ENCODE data around the gene SLC24A5. TPM values are rescaled to one million over a fixed set of nuclear protein-coding genes. Genes with fewer than 3 reads are reported as not detected.

Gene SLC24A5
- total RNA-seq, 1 experiment from 2014 or later = not detected

DNA sequence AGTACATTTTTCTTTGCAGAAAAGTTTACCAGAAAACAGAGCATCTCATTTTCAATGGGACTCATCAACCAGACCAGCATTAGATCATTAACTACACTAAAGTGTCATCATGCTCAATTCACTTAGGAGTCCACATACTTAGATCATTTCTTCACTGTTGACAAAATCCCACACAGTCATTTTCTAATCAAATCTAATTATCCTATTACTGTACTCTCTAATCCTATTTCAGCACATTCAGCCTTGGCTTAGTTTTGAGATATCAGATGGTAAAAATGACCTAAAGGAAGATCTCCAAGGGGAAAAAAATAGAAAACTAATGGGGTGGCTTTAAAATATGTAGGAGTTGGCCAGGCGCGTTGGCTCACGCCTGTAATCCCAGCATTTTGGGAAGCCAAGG lies 65.5 kb downstream of the SLC24A5 start:
- Mint-ChIP-seq H3K9me3 (no peaks in the 10 kb centered on the region; a peak in 1 of 5 replicates), H3K36me3 (ENCODE audit: insufficient read depth in 1 of 3, low read depth in 3 of 3) (no peaks in the 10 kb centered on the region), H3K4me3 (no peak overlapping the region), H3K4me1 (peaks cover 7 to 8% of the 10 kb centered on the region in 2 experiments), H3K27me3 (ENCODE audit: low read depth) (no peaks in the 10 kb centered on the region), H3K27ac (no peak overlapping the region)
- Histone ChIP-seq H3K4me1 (ENCODE audit: insufficient read depth, low read length) (no peaks in the 10 kb centered on the region; the same call in 1 of the 2 replicates), H2BK120ac (ENCODE audit: low read depth, low read length, poor library complexity, severe bottlenecking) (no peak overlapping the region), H2AFZ (ENCODE audit: low read length) (no peak overlapping the region), H2BK5ac (ENCODE audit: insufficient read length, low read length) (no peak overlapping the region), H3K18ac (ENCODE audit: insufficient read length, low read depth, low read length) (no peak overlapping the region), H4K5ac (ENCODE audit: insufficient read length, low read depth, low read length) (no peak overlapping the region), H3K9me3 (ENCODE audit: control insufficient read depth, low read depth, low read length) (no peaks in the 10 kb centered on the region), H3K14ac (ENCODE audit: insufficient read depth, low read length) (no peak overlapping the region), H3K79me2 (ENCODE audit: insufficient read depth, low read length) (no peaks in the 10 kb centered on the region), H4K8ac (replicated peaks; ENCODE audit: insufficient read length, low read depth, low read length) (no peak overlapping the region), H3K23ac (ENCODE audit: insufficient read length, low read depth, low read length) (no peak overlapping the region), H3K56ac (ENCODE audit: insufficient read length, low read depth, low read length) (no peak overlapping the region), H4K20me1 (ENCODE audit: control insufficient read depth, insufficient read depth, insufficient read length) (no peaks in the 10 kb centered on the region), H4K91ac (ENCODE audit: insufficient read length, low read depth, low read length) (no peak overlapping the region), H3K23me2 (ENCODE audit: insufficient read length, low read depth, low read length, poor library complexity, severe bottlenecking) (peaks cover 4% of the 10 kb centered on the region), H2BK20ac (ENCODE audit: low read depth, low read length, poor library complexity, severe bottlenecking) (no peak overlapping the region), H2BK12ac (ENCODE audit: insufficient read length, low read depth, low read length) (no peak overlapping the region), H2BK15ac (ENCODE audit: low read depth, low read length) (no peak overlapping the region), H3K4ac (ENCODE audit: low read depth, low read length) (no peak overlapping the region), H3K27me3 (ENCODE audit: insufficient read depth, low read length) (no peaks in the 10 kb centered on the region), H3K4me2 (ENCODE audit: insufficient read depth, insufficient read length, low read length) (no peak overlapping the region), H3T11ph (ENCODE audit: low read length) (no peak overlapping the region), H3K27ac (ENCODE audit: insufficient read length, low read depth, low read length) (no peak overlapping the region), H2AK5ac (ENCODE audit: insufficient read length, low read length) (no peak overlapping the region), H3K79me1 (ENCODE audit: insufficient read depth, low read depth, low read length, poor library complexity, severe bottlenecking) (no peaks in the 10 kb centered on the region), H3K9ac (ENCODE audit: extremely low read depth, insufficient read length, low read length) (no peak overlapping the region)
- WGBS (ENCODE audit: extremely low coverage, insufficient read length, low lambda C conversion rate) = no CpG with 5 or more reads among the region's 3 CpGs
- TF ChIP-seq, protein P1, sequence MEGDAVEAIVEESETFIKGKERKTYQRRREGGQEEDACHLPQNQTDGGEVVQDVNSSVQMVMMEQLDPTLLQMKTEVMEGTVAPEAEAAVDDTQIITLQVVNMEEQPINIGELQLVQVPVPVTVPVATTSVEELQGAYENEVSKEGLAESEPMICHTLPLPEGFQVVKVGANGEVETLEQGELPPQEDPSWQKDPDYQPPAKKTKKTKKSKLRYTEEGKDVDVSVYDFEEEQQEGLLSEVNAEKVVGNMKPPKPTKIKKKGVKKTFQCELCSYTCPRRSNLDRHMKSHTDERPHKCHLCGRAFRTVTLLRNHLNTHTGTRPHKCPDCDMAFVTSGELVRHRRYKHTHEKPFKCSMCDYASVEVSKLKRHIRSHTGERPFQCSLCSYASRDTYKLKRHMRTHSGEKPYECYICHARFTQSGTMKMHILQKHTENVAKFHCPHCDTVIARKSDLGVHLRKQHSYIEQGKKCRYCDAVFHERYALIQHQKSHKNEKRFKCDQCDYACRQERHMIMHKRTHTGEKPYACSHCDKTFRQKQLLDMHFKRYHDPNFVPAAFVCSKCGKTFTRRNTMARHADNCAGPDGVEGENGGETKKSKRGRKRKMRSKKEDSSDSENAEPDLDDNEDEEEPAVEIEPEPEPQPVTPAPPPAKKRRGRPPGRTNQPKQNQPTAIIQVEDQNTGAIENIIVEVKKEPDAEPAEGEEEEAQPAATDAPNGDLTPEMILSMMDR (conservative IDR thresholded peaks at IDR 0.05) = no peak
- no peak for DNase-seq
